KMS-11 (cell line): ENCODE data around the gene DUOX1.

Source experiments
- H2AFZ ChIP-seq: fragments of 200-600 bp; sonication (generic); 2 replicates; pipeline ENCODE4 v1.6.1; 2016; ENCODE audit warnings: antibody characterized with exemption, mixed run types, low read depth
- H3K27ac ChIP-seq: fragments of 200-600 bp; sonication (generic); 2 replicates; pipeline ENCODE4 v1.6.1; 2016; ENCODE audit warnings: mild to moderate bottlenecking, mixed run types
- H3K27me3 ChIP-seq: fragments of 200-600 bp; sonication (generic); 2 replicates; pipeline ENCODE4 v1.6.1; 2017; ENCODE audit warnings: mild to moderate bottlenecking, low read depth, mixed run types, moderate library complexity; ENCODE audit not compliant: insufficient read depth
- H3K36me3 ChIP-seq: fragments of 200-600 bp; sonication (generic); 2 replicates; pipeline ENCODE4 v1.6.1; 2017; ENCODE audit warnings: mild to moderate bottlenecking, mixed run types; ENCODE audit not compliant: insufficient read depth
- H3K4me1 ChIP-seq: fragments of 200-600 bp; sonication (generic); 2 replicates; pipeline ENCODE4 v1.6.1; 2016; ENCODE audit warnings: mild to moderate bottlenecking, low read depth, mixed run types; ENCODE audit not compliant: poor library complexity, severe bottlenecking
- H3K4me2 ChIP-seq: fragments of 200-600 bp; sonication (generic); 2 replicates; pipeline ENCODE4 v1.7.0; 2016; ENCODE audit warnings: mild to moderate bottlenecking, mixed run types
- H3K4me3 ChIP-seq: fragments of 200-600 bp; sonication (generic); IDR thresholded peaks from 2 replicates; pipeline ENCODE4 v1.6.1; 2017; ENCODE audit warnings: low read depth, low read length, mixed read lengths; ENCODE audit not compliant: insufficient read depth
- H3K79me2 ChIP-seq: fragments of 200-600 bp; sonication (generic); 2 replicates; pipeline ENCODE4 v1.6.1; 2016; ENCODE audit warnings: low read depth, mixed run types; ENCODE audit not compliant: insufficient read depth
- H3K9ac ChIP-seq: fragments of 200-600 bp; sonication (generic); 2 replicates; pipeline ENCODE4 v1.6.1; 2016; ENCODE audit warnings: mild to moderate bottlenecking, mixed run types
- H4K20me1 ChIP-seq: fragments of 200-600 bp; sonication (generic); 2 replicates; pipeline ENCODE4 v1.6.1; 2016; ENCODE audit warnings: mild to moderate bottlenecking, mixed run types; ENCODE audit not compliant: insufficient read depth
- CTCF ChIP-seq: fragments of 200-600 bp; sonication (generic); conservative IDR thresholded peaks from 2 replicates; pipeline ENCODE4 v1.6.1; 2017; ENCODE audit warnings: low read depth, mild to moderate bottlenecking, antibody characterized with exemption, low read length, moderate library complexity, mixed read lengths

The DUOX1 gene

GRCh38 chr15:45095661-45096060 is 34.1 kb upstream of the DUOX1 start:
- Histone ChIP-seq H4K20me1 (no peaks in the 10 kb centered on the region), H3K27ac (no peak overlapping the region), H3K9ac (no peak overlapping the region), H2AFZ (no peak overlapping the region), H3K4me2 (no peak overlapping the region), H3K27me3 (no peaks in the 10 kb centered on the region), H3K79me2 (no peaks in the 10 kb centered on the region), H3K4me3 (no peak overlapping the region), H3K4me1 (no peaks in the 10 kb centered on the region), H3K36me3 (no peaks in the 10 kb centered on the region)
- TF ChIP-seq CTCF = no peak

- H3K79me2 ChIP-seq = no peaks in the 10 kb centered on the region
- H3K4me2 ChIP-seq = no peak overlapping the region
- H3K36me3 ChIP-seq = no peaks in the 10 kb centered on the region
- no peak for TF ChIP-seq CTCF
- no peaks in the 10 kb centered on the region for H3K27me3 ChIP-seq
- no peaks in the 10 kb centered on the region for H4K20me1 ChIP-seq
- H3K4me1 ChIP-seq = no peaks in the 10 kb centered on the region
- no peak overlapping the region for H3K4me3 ChIP-seq
- no peak overlapping the region for H3K9ac ChIP-seq
- H2AFZ ChIP-seq = no peak overlapping the region
- no peak overlapping the region for H3K27ac ChIP-seq
Measured at GRCh38 chr15:45097466-45097865, 32.3 kb upstream of the DUOX1 start.

GRCh38 chr15:45099549-45100165 is 30.1 kb upstream of the DUOX1 start:
- Histone ChIP-seq H3K9ac (no peak overlapping the region), H3K27ac (no peak overlapping the region), H3K4me2 (no peak overlapping the region), H3K36me3 (no peaks in the 10 kb centered on the region), H2AFZ (no peak overlapping the region), H3K27me3 (no peaks in the 10 kb centered on the region), H4K20me1 (no peaks in the 10 kb centered on the region), H3K79me2 (no peaks in the 10 kb centered on the region), H3K4me1 (no peaks in the 10 kb centered on the region), H3K4me3 (no peak overlapping the region)
- TF ChIP-seq CTCF = no peak

- Histone ChIP-seq H3K9ac (no peak overlapping the region), H2AFZ (no peak overlapping the region), H3K4me2 (no peak overlapping the region), H3K4me1 (no peaks in the 10 kb centered on the region), H3K27me3 (no peaks in the 10 kb centered on the region), H3K4me3 (no peak overlapping the region), H3K27ac (no peak overlapping the region), H4K20me1 (no peaks in the 10 kb centered on the region), H3K79me2 (no peaks in the 10 kb centered on the region), H3K36me3 (no peaks in the 10 kb centered on the region)
- TF ChIP-seq CTCF = no peak
Measured at GRCh38 chr15:45100884-45101625, 28.7 kb upstream of the DUOX1 start.
